ENCODE results near the gene NCBP2.
A peak's percentile ranks its signal among the peaks of the same experiment; 100 is the strongest.
"Not testable (repeated sequence)": the region's sequence is repeated elsewhere in the genome, so short reads cannot be mapped to it uniquely, and the experiment has no call there.

The NCBP2 gene

DNA sequence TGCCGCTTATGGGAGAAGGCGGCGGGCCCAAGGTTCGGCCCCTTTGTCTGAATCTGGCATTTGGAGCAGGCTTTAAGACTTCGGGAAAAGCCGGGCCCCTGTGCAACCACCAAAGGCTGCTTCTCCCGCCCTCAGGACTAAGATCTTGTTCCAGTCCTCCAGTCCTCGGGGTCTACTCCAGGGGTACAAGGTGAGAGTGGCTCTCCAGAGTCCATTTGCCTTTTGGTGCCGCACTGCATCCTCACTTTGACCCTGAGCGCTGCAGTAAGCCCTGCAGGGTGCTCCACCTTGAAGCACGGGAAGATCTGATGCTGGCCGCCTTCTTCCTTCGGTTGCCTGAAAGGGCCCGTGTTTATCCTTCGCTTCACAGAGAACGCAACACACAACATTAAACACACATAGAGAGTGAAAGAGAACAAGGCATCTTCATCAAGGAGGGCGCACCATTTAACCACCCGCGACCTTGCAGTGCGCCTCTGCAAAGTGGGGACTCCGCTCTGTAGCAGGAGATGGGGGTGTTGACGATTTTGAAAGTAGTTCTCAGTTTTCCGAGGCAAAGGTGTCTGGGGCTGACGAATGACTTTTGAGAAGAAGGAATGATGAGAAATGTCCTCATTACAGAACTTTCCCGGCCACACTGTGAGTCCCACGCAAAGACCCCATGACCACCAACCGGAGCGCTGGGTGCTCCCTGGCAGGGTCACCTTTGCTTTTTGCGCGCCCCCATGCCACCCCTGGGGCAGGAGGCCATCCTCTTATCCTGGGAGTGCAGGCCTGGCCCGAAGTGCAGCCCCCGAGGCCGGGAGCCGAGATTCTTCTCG is 25.3 kb upstream of the NCBP2 start:
- DNase-seq = no peak

DNA sequence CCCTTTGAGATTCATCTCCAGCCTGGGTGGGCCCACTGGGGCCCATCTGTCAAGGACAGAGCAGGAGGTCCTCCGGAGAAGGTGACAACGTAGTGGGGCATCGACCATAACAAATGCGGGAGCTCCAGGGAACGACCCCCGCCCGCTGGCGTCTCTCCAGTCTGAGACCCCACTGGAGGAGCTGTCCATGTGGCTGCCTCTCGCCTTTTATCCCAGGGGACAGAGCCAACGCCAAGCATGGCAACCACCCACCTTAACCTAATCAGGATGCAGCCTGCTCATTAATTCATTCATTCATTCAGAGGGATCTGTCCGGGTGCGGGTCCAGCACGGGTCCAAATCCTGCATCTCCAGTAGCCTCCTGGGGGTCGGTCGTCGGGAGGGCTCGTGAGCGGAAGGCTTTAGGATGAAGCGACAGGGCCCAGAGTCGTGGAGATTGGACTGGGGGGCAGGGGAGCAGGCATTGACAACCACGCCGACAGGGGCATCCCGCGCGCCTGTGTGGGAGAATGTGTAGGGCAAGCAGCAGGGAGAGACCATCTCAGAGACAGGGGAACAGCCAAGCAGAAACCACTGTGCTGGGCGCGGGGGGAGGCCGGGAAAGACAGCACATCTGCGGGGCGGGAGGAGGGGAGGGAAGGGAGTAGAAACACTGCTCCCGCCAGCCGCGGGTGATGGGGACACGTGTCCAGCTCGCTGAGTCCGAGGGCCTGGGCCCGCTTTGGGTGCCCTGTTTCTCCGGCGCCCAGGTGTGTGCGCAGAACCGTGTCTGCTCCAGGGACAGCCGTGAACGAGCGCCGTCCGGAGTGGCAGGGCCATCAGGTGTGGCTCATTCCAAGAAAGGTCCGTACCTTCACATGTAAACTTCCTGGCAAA is 24.4 kb upstream of the NCBP2 start:
- no peak for DNase-seq

DNA sequence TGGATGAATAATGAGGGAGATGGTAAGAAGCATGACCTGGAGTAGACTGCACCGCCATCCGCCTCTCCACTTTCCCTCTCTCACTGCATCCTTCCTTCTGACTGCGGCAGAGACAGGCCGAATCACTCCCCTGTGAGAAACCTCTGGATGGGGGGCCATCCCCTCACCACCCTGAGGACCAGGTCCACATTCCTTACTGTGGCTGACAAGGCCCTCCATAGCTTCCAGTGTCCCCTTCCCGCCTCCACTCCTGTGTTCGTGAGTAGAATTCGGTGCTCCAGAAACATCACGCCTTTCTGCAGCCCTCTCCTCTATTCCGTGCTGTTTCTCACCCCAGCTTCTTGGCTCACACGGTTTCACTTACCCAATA is 23.5 kb upstream of the NCBP2 start:
- no peak for DNase-seq

DNA sequence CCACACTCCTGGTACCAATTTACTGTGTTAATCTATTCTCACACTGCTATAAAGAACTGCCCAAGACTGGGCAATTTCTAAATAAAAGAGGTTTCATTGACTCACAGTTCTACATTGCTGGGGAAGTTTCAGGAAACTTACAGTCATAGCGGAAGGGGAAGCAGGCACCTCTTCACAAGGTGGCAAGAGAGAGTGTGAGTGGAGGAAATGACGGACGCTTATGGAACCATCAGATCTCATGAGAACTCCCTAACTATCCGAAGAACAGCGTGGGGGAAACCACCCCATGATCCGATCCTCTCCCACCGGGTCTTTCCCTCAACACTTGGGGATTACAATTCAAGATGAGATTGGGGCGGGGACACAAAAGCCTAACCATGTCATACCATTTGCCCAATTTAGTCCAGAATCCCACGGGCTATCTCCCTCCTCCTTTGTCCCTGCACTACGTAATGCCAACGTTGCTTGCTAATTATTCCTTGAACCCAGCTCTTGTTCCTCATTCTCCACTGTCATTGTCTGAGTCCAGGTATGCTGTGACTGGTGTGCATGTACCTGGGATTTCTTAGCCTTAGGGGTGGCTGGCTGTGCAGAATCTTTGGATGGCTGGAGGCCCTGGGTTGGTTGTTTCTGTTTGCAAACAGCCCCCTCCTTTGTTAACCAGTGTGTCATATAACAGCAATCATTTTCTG is 22.9 kb upstream of the NCBP2 start:
- no peak for DNase-seq

DNA sequence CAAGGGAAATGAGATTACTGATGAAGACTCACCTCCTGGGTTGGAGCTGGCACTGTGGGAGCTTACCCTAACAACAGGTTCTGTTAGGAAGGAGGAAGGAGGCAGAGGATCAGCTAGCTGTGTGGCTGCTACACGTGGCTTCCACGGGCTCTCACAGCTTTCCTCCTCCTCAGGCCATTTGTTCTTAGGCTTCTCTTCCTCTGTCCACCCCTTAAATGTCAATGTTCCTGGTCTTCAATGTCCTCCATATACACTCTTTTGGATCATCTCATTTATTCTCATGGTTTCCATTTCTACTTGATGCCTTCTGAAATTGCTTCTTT is 21.3 kb upstream of the NCBP2 start:
- no peak for DNase-seq

DNA sequence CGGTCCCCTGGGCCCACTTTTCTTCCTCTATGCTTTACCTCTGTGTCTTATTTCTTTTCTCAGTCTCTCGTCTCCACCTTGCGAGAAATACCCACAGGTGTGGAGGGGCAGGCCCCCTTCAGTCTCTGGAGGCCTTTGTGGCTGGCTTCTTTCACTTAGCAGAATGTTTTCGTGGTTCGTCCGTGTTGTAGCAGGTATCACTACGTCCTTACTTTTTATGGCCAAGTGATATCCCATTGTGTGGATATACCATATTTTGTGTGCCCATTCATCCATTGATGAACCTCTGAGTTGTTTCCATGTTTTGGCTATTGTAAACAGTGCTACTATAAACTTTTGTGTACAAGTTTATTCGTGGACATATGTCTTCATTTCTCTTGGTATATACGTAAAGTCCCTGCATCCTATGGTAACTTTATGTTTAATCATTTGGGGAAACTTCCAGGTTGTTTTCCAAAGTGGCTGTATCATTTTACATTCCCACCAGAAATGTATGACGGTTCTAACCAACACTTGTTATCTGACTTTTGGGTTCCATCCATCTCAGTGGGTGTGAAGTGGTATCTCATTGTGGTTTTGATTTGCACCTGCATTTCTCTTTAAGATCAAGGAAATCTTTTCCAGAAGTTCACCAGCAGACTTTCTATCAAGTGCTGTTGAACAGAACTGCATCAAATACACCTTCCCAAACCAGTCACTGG is 20.8 kb upstream of the NCBP2 start:
- no peak for DNase-seq

DNA sequence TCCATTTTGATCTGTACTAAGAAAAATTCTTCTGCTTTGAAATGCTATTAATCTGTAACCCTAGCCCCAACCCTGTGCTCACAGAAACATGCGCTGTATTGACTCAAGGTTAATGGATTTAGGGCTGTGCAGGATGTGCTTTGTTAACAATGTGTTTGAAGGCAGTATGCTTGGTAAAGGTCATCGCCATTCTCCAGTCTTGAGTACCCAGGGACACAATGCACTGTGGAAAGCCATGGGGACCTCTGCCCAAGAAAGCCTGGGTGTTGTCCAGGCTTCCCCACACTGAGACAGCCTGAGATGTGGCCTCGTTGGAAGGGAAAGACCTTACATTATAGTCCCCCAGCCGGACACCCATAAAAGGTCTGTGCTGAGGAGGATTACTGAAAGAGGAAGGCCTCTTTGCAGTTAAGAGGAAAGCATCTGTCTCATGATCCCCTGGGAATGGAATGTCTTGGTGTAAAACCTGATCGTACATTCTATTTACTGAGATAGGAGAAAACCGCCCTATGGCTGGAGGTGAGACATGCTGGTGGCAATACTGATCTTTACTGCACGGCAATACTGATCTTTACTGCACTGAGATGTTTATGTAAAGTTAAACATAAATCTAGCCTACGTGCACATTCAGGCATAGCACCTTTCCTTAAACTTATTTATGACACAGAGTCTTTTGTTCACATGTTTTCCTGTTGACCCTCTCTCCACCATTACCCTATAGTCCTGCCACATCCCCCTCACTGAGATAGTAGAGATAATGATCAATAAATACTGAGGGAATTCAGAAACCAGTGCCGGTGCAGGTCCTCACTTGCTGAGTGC is 20.0 kb upstream of the NCBP2 start:
- no peak for DNase-seq

DNA sequence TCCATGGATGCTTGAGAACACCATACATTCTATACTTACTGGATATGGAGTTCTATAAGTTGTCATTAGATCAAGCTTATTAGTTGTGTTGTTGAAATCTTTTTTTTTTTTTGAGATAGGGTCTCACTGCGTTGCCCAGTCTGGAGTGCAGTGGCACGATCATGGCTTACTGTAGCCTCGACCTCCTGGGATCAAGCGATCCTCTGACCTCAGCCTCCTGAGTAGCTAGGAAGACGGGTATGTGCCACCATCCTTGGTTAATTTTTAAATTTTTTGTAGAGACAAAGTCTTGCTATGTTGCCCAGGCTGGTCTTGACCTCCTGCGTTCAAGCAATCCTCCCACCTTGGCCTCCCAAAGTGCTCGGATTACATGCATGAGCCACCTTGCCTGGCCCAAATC is 12.5 kb upstream of the NCBP2 start:
- DNase-seq = no peak

DNA sequence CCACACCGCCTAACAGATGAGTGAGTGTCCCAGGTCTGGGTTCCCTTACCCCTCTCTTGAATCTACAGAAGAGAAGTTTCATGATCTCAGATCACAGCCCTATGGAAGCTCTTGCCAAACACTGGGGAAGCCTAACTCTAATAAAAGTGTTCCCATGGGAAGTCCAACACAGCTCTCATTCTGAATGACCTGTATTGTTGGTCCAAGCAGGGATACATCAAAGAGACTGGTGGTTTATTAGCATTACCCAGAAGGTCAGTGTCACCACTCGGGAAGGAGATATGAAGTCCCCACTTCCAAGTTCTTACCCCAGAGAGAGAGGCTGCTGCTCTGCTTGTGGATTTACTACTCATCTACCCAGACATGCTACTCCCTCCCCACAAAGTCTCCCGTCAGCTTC is 9.0 kb upstream of the NCBP2 start:
- no peak for DNase-seq

DNA sequence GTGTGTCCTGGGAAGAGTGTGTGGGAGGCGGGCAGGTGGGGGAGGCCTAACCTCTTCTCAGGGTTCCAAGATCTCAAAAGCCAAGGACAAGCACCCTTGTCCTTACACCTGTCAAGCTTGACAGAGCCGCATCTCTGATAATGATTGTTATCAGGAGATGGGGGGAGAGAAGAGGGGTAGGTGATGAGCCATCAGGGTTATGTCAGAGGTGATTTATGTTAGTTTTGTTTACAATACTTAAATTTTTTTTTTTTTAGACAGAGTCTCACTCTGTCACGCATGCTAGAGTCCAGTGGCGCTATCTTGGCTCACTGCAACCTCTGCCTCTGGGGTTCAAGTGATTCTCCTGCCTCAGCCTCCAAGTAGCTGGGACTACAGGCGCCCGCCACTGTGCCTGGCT is 7.4 kb upstream of the NCBP2 start:
- no peak for DNase-seq

DNA sequence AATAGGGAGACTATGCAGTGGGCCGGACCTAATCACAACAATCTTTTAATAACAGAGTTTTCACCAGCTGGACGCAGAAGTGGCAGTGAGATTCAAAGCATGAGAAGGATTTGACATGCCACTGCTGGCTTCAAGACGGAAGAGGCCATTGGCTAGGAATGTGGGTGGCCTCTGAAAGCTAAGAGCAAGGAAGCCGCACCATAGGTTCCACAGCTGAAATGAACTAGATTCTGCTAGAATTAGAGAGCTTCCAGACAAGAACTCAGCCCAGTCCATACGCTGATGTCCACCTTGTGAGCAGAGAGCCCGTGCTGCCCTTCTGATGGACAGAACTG is 6.9 kb upstream of the NCBP2 start:
- no peak for DNase-seq

DNA sequence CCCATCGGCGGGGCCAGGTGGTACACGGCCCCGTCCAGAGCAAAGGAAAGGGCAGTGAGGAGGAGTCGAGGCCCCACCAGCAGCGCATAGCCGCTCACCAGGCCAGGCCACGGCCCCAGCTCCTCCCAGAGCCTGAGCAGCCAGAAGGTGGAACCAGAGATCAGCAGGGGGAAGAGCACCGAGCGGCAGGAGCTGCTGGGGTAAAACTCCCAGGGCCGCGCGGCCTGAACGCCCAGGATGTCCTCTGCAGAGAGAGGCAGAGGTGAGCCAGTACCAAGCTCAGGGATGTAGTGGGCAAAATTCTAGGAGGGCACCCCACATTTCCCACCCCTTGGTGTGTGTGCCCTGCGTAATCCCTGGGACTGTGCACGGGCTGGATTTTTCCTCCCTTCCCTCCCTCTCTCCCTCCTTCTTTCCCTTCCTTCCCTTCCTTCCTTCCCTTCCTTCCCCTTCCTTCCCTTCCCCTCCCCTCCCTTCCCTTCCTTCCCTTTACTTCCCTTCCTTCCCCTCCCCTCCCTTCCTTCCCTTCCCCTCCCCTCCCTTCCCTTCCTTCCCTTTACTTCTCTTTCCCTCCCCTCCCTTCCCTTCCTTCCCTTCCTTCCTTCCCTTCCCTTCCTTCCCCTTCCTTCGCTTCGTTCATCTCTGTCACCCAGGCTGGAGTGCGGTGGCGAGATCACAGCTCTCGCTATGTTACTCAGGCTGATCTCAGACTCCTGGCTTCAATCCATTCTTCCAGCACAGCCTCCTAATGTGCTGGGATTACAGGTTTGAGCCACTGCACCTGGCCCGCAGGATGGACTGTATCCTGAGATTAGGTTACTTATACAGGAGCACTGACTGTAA is 6.3 kb upstream of the NCBP2 start:
- no peak for DNase-seq

DNA sequence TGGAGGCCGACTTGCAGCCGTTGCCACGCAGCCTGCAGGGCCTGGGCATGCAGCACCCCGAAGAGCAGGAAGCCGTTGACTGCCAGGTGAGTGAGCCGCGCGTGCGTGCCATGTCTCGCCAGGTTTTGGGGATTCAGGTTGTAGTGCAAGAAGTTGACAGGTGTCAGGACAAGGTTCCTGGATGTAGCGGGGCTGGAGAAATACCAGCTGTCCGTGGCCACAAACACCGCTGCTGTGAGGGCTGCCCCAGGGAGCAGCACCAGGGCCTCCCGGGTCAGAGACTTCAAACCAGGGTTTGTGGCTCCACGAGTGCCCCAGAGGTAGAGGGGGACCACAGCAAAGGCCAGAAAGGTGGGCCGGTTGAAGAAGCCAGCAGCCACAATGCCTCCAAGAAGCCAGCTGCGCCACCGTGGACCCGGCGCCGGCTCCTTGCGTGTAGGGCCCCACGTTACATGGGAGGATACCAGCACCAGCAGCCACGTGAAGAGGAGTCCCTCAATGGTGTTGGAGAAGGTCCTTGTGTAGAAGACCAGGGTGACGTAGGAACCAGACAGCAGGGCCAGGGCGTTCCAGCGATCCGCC is 5.6 kb upstream of the NCBP2 start:
- DNase-seq = no peak

DNA sequence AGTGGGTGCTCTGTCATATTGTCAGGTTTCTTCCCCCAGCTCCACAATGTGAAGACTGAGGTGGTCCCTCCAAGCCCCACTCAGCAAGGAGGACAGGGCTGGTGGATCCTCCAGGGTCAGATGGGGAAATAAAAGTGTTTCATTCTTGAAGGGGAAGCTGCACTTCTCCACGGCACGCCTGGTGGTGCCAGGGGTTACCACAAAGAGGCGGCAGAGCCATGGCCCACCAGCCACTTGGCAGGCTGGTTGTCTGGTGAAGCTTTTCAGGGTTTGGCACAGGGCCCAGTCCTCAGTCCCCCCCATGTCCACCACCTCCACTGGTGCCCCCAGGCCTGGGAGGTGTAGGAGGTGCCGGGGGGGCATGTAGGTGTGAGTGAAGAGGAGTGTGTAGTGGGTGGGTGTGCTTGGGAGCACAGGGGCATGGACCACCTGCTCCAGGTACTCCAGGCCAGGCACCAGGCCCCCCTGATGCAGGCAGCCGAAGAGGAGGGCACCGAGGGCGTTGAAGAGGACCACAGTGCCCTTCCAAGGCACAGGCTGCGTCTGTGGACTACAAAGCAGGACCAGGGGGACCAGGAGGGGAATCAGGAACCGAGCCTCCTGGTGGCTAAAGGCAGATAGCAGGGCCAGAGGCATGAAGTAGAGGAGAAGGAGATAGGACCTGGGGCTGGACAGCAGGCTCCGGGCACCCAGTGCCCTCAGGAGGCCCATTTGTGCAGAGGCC is 5.0 kb upstream of the NCBP2 start:
- DNase-seq = no peak

DNA sequence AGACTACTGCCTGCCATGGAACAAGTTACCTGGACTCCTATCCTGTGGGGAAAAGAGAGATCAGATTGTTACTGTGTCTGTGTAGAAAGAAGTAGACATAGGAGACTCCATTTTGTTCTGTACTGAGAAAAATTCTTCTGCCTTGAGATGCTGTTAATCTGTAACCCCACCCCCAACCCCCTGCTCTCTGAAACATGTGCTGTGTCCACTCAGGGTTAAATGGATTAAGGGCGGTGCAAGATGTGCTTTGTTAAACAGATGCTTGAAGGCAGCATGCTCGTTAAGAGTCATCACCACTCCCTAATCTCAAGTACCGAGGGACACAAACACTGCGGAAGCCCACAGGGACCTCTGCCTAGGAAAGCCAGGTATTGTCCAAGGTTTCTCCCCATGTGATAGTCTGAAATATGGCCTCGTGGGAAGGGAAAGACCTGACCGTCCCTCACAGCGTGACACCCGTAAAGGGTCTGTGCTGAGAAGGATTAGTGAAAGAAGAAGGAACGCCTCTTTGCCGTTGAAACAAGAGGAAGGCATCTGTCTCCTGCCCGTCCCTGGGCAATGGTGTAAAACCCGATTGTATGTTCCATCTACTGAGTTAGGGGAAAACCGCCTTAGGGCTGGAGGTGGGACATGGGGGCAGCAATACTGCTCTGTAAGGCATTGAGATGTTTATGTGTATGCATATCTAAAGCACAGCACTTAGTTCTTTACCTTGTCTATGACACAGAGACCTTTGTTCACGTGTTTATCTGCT is 1.9 kb upstream of the NCBP2 start:
- DNase-seq = not testable (repeated sequence)

DNA sequence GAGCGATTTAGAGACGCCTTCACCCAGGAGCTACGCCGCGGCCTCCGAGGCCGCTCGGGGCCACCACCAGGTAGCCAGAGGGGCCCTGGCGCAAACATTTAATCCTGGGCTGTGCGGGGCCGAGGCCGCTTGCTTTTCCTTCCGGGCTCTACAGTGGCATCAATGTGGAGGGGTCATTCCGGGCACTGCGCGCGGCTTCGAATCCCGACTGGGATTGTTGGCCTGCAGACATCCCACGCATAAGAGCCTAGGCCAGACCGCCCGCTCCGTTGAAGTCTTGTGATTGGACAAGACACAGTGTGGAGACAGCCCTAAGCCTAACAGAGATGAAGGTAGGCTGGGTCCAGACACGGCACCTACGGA is 568 bp upstream of the NCBP2 start:
- DNase-seq = no peak

DNA sequence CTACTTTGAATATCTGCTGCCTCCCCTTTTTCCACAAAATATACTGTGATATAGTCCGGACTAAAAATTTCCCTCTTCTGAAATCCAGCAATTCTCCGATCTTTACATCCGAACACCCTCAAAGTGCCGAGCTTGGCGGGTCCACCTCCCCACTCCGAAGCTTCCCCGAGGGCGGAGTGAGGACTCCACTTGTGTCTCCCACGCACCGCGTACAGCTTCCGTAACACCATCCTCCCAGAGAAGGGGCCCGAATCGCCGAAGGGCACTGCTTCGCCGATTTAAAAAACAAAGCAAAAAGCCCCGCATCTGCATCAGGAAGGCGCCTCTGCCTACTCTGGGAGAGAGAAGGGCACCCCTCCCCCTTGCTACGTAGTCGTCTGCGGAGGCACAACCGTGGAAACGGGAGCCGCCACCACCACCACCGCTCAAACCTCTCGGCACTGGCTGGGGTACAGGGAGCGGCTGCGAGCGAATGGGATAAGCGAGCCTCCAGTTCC is 551 bp downstream of the NCBP2 start:
- peak; percentile 62 to 75 for DNase-seq

DNA sequence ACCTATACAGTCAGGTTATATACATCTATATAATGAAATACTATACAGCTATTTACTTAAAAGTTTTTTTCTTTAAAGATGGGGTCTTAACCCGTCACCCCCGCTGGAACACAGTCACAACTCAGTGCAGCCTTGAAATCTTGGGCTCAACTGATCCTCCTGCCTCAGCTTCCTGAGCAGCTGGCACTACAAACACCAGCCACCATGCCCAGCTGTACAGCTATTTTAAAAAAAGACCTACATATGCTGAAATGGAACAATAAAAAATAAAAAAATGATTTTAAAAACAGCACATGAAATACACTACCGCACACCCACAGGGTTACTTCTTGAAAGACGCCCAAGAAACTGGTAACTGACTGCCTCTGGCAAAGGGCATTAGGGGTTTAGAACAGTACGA is 3.8 kb downstream of the NCBP2 start:
- no peak for DNase-seq

DNA sequence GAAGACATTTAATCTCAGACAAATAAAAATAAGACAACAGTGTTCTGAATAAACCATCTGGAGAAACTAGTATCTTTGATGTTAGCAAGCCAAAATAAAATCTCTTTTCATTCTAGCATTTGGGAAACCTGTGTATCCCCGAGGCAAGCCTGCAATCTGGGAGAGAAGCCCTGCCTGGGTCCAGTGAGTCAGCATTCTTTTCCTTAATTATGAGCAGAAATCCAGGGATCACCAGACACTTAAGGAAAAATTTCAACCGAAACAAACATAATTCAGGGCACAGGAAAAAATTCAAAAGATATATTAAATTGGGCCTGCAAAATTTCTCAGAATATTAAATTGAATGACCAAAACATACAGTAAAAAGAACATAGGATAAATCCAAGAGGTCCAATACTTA is 4.2 kb downstream of the NCBP2 start:
- no peak for DNase-seq

DNA sequence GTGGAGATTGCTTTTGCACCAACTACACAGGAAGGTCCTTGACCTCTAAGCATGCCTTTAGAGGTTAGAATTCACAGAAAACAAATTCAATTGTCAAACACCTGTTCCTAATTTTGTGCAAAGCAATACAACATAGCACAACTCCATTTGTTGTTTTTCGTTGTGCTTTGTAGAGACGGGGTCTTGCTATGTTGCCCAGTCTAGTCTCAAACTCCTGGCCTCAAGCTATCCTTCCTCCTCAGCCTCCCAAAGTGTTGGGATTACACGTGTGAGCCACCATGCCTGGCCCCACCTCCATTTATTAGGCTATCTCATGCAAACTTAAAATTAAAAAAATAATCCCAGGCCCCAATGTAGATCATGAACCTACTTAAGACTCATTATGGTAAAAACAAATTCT is 6.0 kb downstream of the NCBP2 start:
- no peak for DNase-seq

All from stimulated activated CD4-positive, alpha-beta T cell treated with anti-CD3 and anti-CD28 coated beads, Interleukin-4, amount 100 ng/mL, for 4 hours (primary cell).